Umbilical cord (tissue), 2 donors: ENCODE measurements around the gene BAD. TPM values are rescaled to one million over a fixed set of nuclear protein-coding genes. Genes with fewer than 3 reads are reported as not detected.

ENCODE experiments used
- DNase-seq: peaks from one replicate; pipeline ENCODE4 v3.0.0-alpha.2; 2015; ENCODE audit warnings: low spot score
- total RNA-seq: library from RNA; depleted of rRNA; stranded (reverse); fragments of >200 nt; gene quantifications from one replicate; pipeline ENCODE4 v1.2.3, GENCODE V29; 2014; ENCODE audit warnings: low replicate concordance; ENCODE audit not compliant: insufficient read depth

BAD gene
- total RNA-seq, 1 donor from 2014 or later: 52.5 TPM

GRCh38 chr11:64231546-64231945 lies 52.9 kb downstream of the BAD start:
- no peak for DNase-seq

GRCh38 chr11:64230985-64231365 lies 53.5 kb downstream of the BAD start:
- no peak for DNase-seq

- DNase-seq: peak; percentile 97
Measured at GRCh38 chr11:64230171-64230984, 54.1 kb downstream of the BAD start, which contains the start of gene DNAJC4. Gene DNAJC4, plus strand, starts transcription at chr11:64230548. Its CDS starts 307 bp downstream, at chr11:64230855.

- DNase-seq: no peak
Measured at GRCh38 chr11:64229744-64230170, 54.7 kb downstream of the BAD start.

- no peak for DNase-seq
Measured at GRCh38 chr11:64229090-64229743, 55.2 kb downstream of the BAD start.

GRCh38 chr11:64227405-64227956 lies 57.0 kb downstream of the BAD start:
- DNase-seq: no peak

- DNase-seq: no peak
Measured at GRCh38 chr11:64226507-64227051, 57.9 kb downstream of the BAD start.

GRCh38 chr11:64225608-64226506 lies 58.6 kb downstream of the BAD start, which contains the start of the genes NUDT22 and TRPT1:
Gene NUDT22, plus strand, starts transcription at chr11:64226274. Its CDS starts 379 bp downstream, at chr11:64226653.
Gene TRPT1, minus strand, starts transcription at chr11:64226186. Its CDS starts 326 bp downstream, at chr11:64225860.
- peak; percentile 90 for DNase-seq

- no peak for DNase-seq
Measured at GRCh38 chr11:64224891-64225607, 59.4 kb downstream of the BAD start.

GRCh38 chr11:64224151-64224890 lies 60.1 kb downstream of the BAD start:
- no peak for DNase-seq

- DNase-seq: no peak
Measured at GRCh38 chr11:64223001-64223651, 61.3 kb downstream of the BAD start.

- no peak for DNase-seq
Measured at GRCh38 chr11:64222651-64223000, 61.8 kb downstream of the BAD start.

GRCh38 chr11:64220798-64221197 lies 63.7 kb downstream of the BAD start:
- no peak for DNase-seq

GRCh38 chr11:64220271-64220670 lies 64.2 kb downstream of the BAD start:
- no peak for DNase-seq

Other genes with a start within 250 kb of the BAD start
- gene FLRT1, start 248.7 kb downstream of the BAD start, total RNA-seq: 0.48 TPM
- gene MACROD1, start 118.6 kb downstream of the BAD start, total RNA-seq: 8.9 TPM
- gene STIP1, start 98.5 kb downstream of the BAD start, total RNA-seq: 47.2 TPM
- 14.2 TPM for gene FERMT3, start 77.9 kb downstream of the BAD start, total RNA-seq
- 23.6 TPM for gene TRPT1, start 58.5 kb downstream of the BAD start, total RNA-seq
- 17.3 TPM for gene NUDT22, start 58.4 kb downstream of the BAD start, total RNA-seq
- gene DNAJC4, start 54.1 kb downstream of the BAD start, total RNA-seq: 13.5 TPM
- 46.9 TPM for gene VEGFB, start 50.1 kb downstream of the BAD start, total RNA-seq
- 32.7 TPM for gene FKBP2, start 43.6 kb downstream of the BAD start, total RNA-seq
- 60.4 TPM for gene PPP1R14B, start 37.7 kb downstream of the BAD start, total RNA-seq
- 17.6 TPM for gene PLCB3, start 33.1 kb downstream of the BAD start, total RNA-seq
- gene GPR137, start 1.2 kb upstream of the BAD start, total RNA-seq: 0.48 TPM
- gene KCNK4, start 6.6 kb upstream of the BAD start, total RNA-seq: 3.6 TPM
- gene CATSPERZ, start 15.7 kb upstream of the BAD start, total RNA-seq: not detected
- gene ESRRA, start 20.9 kb upstream of the BAD start, total RNA-seq: 12.0 TPM
- gene TRMT112, start 32.9 kb upstream of the BAD start, total RNA-seq: 226 TPM
- 152 TPM for gene PRDX5, start 33.5 kb upstream of the BAD start, total RNA-seq
- 3.6 TPM for gene CCDC88B, start 55.5 kb upstream of the BAD start, total RNA-seq
- 16.4 TPM for gene RPS6KA4, start 74.5 kb upstream of the BAD start, total RNA-seq